GM12878 (cell line): ENCODE measurements around the gene GATAD2B. TPM values are rescaled to one million over a fixed set of nuclear protein-coding genes. Genes with fewer than 3 reads are reported as not detected.
A peak's percentile ranks its signal among the peaks of the same experiment; 100 is the strongest.

Experiments used
- ATAC-seq: fragments of 200-7000 bp; cut with Tn5 transposase; 3 replicates; pipeline ENCODE4 v1.9.1; 2020; ENCODE audit warnings: mild to moderate bottlenecking, moderate library complexity
- BruUV-seq: library from RNA; stranded (reverse); fragments of 400-500 nt; replicated peaks from 2 replicates; lab custom pipeline; 2021; lab: Mats Ljungman, UMichigan
- CTCF ChIA-PET: fragments of 300-600 bp; sonication (Branson Sonifier 250); formaldehyde crosslinking; extraction: SDS; loops from one replicate; lab custom pipeline; 2021; ENCODE audit warnings: inconsistent platforms; lab: Yijun Ruan, JAX
- POLR2A ChIA-PET: fragments of 350-600 bp; formaldehyde crosslinking; extraction: SDS; loops from one replicate; lab custom pipeline; 2021; ENCODE audit warnings: inconsistent platforms; lab: Charles Lee
- RAD21 ChIA-PET: fragments of 300-600 bp; sonication (Branson Sonifier 250); formaldehyde crosslinking; loops from one replicate; lab custom pipeline; 2023; ENCODE audit warnings: antibody characterized with exemption; ENCODE audit not compliant: unreplicated experiment; lab: Charles Lee
- SMC1A ChIA-PET: fragments of 300-600 bp; sonication (Branson Sonifier 250); formaldehyde crosslinking; loops from one replicate; lab custom pipeline; 2023; ENCODE audit not compliant: unreplicated experiment, uncharacterized antibody; lab: Charles Lee
- DNase-seq: peaks from one replicate; pipeline ENCODE4 v3.0.0-alpha.2; 2011; ENCODE audit warnings: low read depth, low spot score
- FAIRE-seq: peaks from 3 replicates; lab custom pipeline; 2011; peaks lifted over from hg19 to GRCh38; lab: Jason Lieb, UNC
- H2AFZ ChIP-seq: 2 replicates; pipeline ENCODE4 v1.6.0; 2011; ENCODE audit warnings: low read depth, low read length, control low read depth; ENCODE audit not compliant: control insufficient read depth
- H3K27ac ChIP-seq: 2 replicates; pipeline ENCODE4 v1.5.1; 2011; ENCODE audit warnings: control low read depth; ENCODE audit not compliant: control insufficient read depth, insufficient read depth
- H3K27me3 ChIP-seq, 2 experiments: replicated peaks in 1 of 2; 2 replicates each; pipeline versions ENCODE4 v1.6.0 to v1.6.1; 2011; ENCODE audit warnings: low read length in 1 of 2; ENCODE audit not compliant: control insufficient read depth in 2 of 2, insufficient read depth in 2 of 2
- H3K36me3 ChIP-seq, 2 experiments: 2 replicates each; pipeline ENCODE4 v1.5.1; 2011; ENCODE audit warnings: low read length in 1 of 2; ENCODE audit not compliant: control insufficient read depth in 2 of 2, insufficient read depth in 2 of 2
- H3K4me1 ChIP-seq: 2 replicates; pipeline ENCODE4 v1.6.1; 2011; ENCODE audit warnings: mild to moderate bottlenecking, low read length, moderate library complexity, mixed read lengths; ENCODE audit not compliant: control insufficient read depth, insufficient read depth
- H3K4me2 ChIP-seq: 2 replicates; pipeline ENCODE4 v1.6.0; 2011; ENCODE audit warnings: control low read depth; ENCODE audit not compliant: control insufficient read depth, insufficient read depth
- H3K4me3 ChIP-seq: fragments of 200-600 bp; sonication (generic); 2 replicates; pipeline ENCODE4 v1.5.1; 2016
- H3K79me2 ChIP-seq: 2 replicates; pipeline ENCODE4 v1.6.0; 2011; ENCODE audit warnings: low read length; ENCODE audit not compliant: control insufficient read depth, insufficient read depth
- H3K9ac ChIP-seq: 2 replicates; pipeline ENCODE4 v1.8.0; 2011; ENCODE audit warnings: low read length, control low read depth, mixed read lengths; ENCODE audit not compliant: control insufficient read depth, insufficient read depth
- H3K9me3 ChIP-seq: replicated peaks from 3 replicates; pipeline ENCODE4 v1.5.1; 2011; ENCODE audit warnings: mild to moderate bottlenecking, low read length; ENCODE audit not compliant: control insufficient read depth, insufficient read depth
- H4K20me1 ChIP-seq: 2 replicates; pipeline ENCODE4 v1.6.0; 2011; ENCODE audit not compliant: control insufficient read depth, insufficient read depth
- ATF7 ChIP-seq: fragments of 450-650 bp; IDR thresholded peaks from 2 replicates; pipeline ENCODE4 v1.6.1; 2016; ENCODE audit warnings: low read depth, mild to moderate bottlenecking
- CBFB ChIP-seq: IDR thresholded peaks from 2 replicates; pipeline ENCODE4 v1.6.1; 2016; ENCODE audit warnings: antibody characterized with exemption, low read depth
- EP300 ChIP-seq, 2 experiments: fragments of 150-350 bp in 1 of 2; IDR thresholded peaks; 2 replicates each; pipeline ENCODE4 v1.6.1; 2011 to 2012; ENCODE audit warnings: low read depth in 2 of 2, low read length in 2 of 2, borderline replicate concordance in 1 of 2, improper control_type of control experiment in 1 of 2, inconsistent platforms in 1 of 2; ENCODE audit not compliant: control insufficient read depth in 1 of 2
- FOXM1 ChIP-seq: IDR thresholded peaks from 2 replicates; pipeline ENCODE4 v1.6.1; 2012; ENCODE audit warnings: low read depth, mild to moderate bottlenecking, inconsistent platforms, low read length, moderate library complexity
- HDGF ChIP-seq: fragments of 450-650 bp; IDR thresholded peaks from 2 replicates; pipeline ENCODE4 v1.6.1; 2016; ENCODE audit warnings: antibody characterized with exemption
- JUND ChIP-seq: IDR thresholded peaks from 2 replicates; pipeline ENCODE4 v1.6.1; 2012; ENCODE audit warnings: low read depth, mild to moderate bottlenecking, low read length, improper control_type of control experiment, moderate library complexity
- POLR2AphosphoS5 ChIP-seq: IDR thresholded peaks from 2 replicates; pipeline ENCODE4 v1.6.1; 2011; ENCODE audit warnings: mild to moderate bottlenecking, low read length, inconsistent platforms
- RAD51 ChIP-seq: fragments of 450-650 bp; IDR thresholded peaks from 2 replicates; pipeline ENCODE4 v1.6.1; 2016; ENCODE audit warnings: moderate library complexity, mild to moderate bottlenecking, inconsistent platforms
- RB1 ChIP-seq: fragments of 450-650 bp; formaldehyde crosslinking; IDR thresholded peaks from 2 replicates; pipeline ENCODE4 v1.6.1; 2017; ENCODE audit warnings: mild to moderate bottlenecking, borderline replicate concordance
- RCOR1 ChIP-seq: conservative IDR thresholded peaks from 2 replicates; pipeline ENCODE4 v1.6.1; 2012; ENCODE audit warnings: low read depth, low read length, improper control_type of control experiment
- RUNX3 ChIP-seq: IDR thresholded peaks from 2 replicates; pipeline ENCODE4 v1.6.1; 2012; ENCODE audit warnings: low read length, inconsistent platforms
- SKIL ChIP-seq: fragments of 450-650 bp; IDR thresholded peaks from 2 replicates; pipeline ENCODE4 v1.6.1; 2017; ENCODE audit warnings: mild to moderate bottlenecking, low read depth, inconsistent platforms; ENCODE audit not compliant: poor library complexity, severe bottlenecking
- TBL1XR1 ChIP-seq: IDR thresholded peaks from 2 replicates; pipeline ENCODE4 v1.6.1; 2012; ENCODE audit warnings: low read depth, low read length, improper control_type of control experiment
- ZBTB40 ChIP-seq: fragments of 450-650 bp; IDR thresholded peaks from 2 replicates; pipeline ENCODE4 v1.6.1; 2016; ENCODE audit warnings: mild to moderate bottlenecking, moderate library complexity, borderline replicate concordance
- ZNF24 ChIP-seq: fragments of 450-650 bp; IDR thresholded peaks from 2 replicates; pipeline ENCODE4 v1.6.1; 2017; ENCODE audit warnings: antibody characterized with exemption, mild to moderate bottlenecking
- ZNF384 ChIP-seq: IDR thresholded peaks from 2 replicates; pipeline ENCODE4 v1.6.1; 2012; ENCODE audit warnings: low read depth, mild to moderate bottlenecking, low read length, improper control_type of control experiment, borderline replicate concordance
- ZZZ3 ChIP-seq: IDR thresholded peaks from 2 replicates; pipeline ENCODE4 v1.6.1; 2011; ENCODE audit warnings: low read depth; ENCODE audit not compliant: control insufficient read depth, insufficient read length
- WGBS: methylation state at CpG from one replicate; pipeline ENCODE4 v1.1.6; 2016; ENCODE audit warnings: low lambda C conversion rate; ENCODE audit not compliant: insufficient replicate concordance, insufficient coverage; ENCODE audit errors: missing lambda C conversion rate; 5-methylcytosine and 5-hydroxymethylcytosine counted together
- in situ Hi-C: fragments of 300-500 bp; cut with MboI; formaldehyde crosslinking; loops from 9 replicates; pipeline ENCODE4 v1.14.3; 2018; ENCODE audit warnings: mixed read lengths
- intact Hi-C: fragments of 100-400 bp; cut with micrococcal nuclease; formaldehyde crosslinking; loops from one replicate; pipeline ENCODE4 v1.14.2; 2022; ENCODE audit not compliant: unreplicated experiment
- polyA plus RNA-seq, 11 experiments: library from polyadenylated mRNA; depleted of rRNA in 4 of 11; unstranded in 6 of 11; stranded (reverse) in 5 of 11; fragments of >200 nt; fragmentation: Nextera tagmentation in 4 of 11; fragmentation: Illumina TruSeq in 1 of 11; extraction: Ambion mirVana in 4 of 11; extraction: Trizol in 1 of 11; gene quantifications; 1 replicate in 1 of 11; 2 replicates in 10 of 11; pipeline versions ENCODE4 v1.2.1 to v1.2.3, GENCODE V29; 2011 to 2016; ENCODE audit warnings: inconsistent platforms in 2 of 11, missing spikeins in 2 of 11, low read depth in 1 of 11
- total RNA-seq, 4 experiments: library from RNA; depleted of rRNA in 3 of 4; stranded (reverse); fragments of >200 nt in 3 of 4; fragmentation: Illumina TruSeq in 1 of 4; extraction: Trizol in 1 of 4; gene quantifications; 2 replicates each; pipeline versions ENCODE4 v1.2.1 to v1.2.3, GENCODE V29; 2013 to 2021

The GATAD2B gene
- total and polyA plus RNA-seq, 10 of the 15 experiments (the other 5 are each of a cell fraction or from before 2014, with no cell fraction given): 2.4 to 63.1 (median 8.7) TPM

- Histone ChIP-seq H4K20me1 (no peaks in the 10 kb centered on the region), H3K79me2 (no peaks in the 10 kb centered on the region), H3K27ac (peak overlapping the region; percentile 91), H3K9me3 (no peaks in the 10 kb centered on the region), H3K9ac (peak overlapping the region; percentile 49), H2AFZ (peak overlapping the region; percentile 79), H3K4me3 (0 out of 2 replicates have a peak overlapping the region, but pooled peaks have one; percentile 28), H3K4me1 (peaks cover 29% of the 10 kb centered on the region), H3K36me3 (no peaks in the 10 kb centered on the region), H3K27me3 (no peaks in the 10 kb centered on the region), H3K4me2 (peak overlapping the region; percentile 76)
- SMC1A ChIA-PET: interaction anchor here (0.6 to 3.5 kb wide), 13 partner anchors 15 to 481 kb away, joined by 3 to 21 read pairs (median 4); partner anchors contain the start of genes CREB3L4, JTB and RAB13
- ATAC-seq (peak; percentile 97), DNase-seq (peak; percentile 95), FAIRE-seq (peak; percentile 99)
- intact Hi-C loops: no loop called here
- in situ Hi-C loops: loop anchor here (10.0 kb wide), 1 partner anchor 194 kb away; the partner anchor contains the start of gene RAB13
- 2% methylated on average over 9 of the region's 9 CpGs for WGBS
- RAD21 ChIA-PET: interaction anchor here (1.0 to 1.7 kb wide), 6 partner anchors 14 to 186 kb away, joined by 3 to 6 read pairs (median 4); partner anchors contain the start of genes JTB and SLC27A3
- CTCF ChIA-PET: interaction anchor here (0.6 to 4.0 kb wide), 11 partner anchors 14 to 411 kb away, joined by 3 to 20 read pairs (median 3); partner anchors contain the start of genes DENND4B, RAB13 and SLC27A3
- BruUV-seq: no TSS peak
- POLR2A ChIA-PET: interaction anchor here (0.7 to 1.3 kb wide), 6 partner anchors 15 to 468 kb away, joined by 3 to 5 read pairs (median 4); no protein-coding TSS in a partner anchor
- no peak for TF ChIP-seq HDGF
- TF ChIP-seq ZZZ3: no peak
- peak; percentile 45; the same call in 1 of the 2 replicates for TF ChIP-seq ZBTB40
- peak; percentile 92 for TF ChIP-seq RUNX3
- no peak for TF ChIP-seq ZNF384
- TF ChIP-seq ZNF24: peak; percentile 60; the same call in 1 of the 2 replicates
- TF ChIP-seq POLR2AphosphoS5: no peak
- peak; percentile 96 for TF ChIP-seq ATF7
- TF ChIP-seq TBL1XR1: peak; percentile 42; the same call in 1 of the 2 replicates
- TF ChIP-seq RAD51: peak; percentile 43; the same call in 1 of the 2 replicates
- no peak for TF ChIP-seq CBFB
- peak; percentile 54 to 63; a peak in 3 of 4 replicates for TF ChIP-seq EP300 (IDR thresholded peaks at IDR 0.05; ENCODE audit: borderline replicate concordance in 1 of 2, control insufficient read depth in 1 of 2, low read depth in 2 of 2, low read length in 2 of 2)
- TF ChIP-seq SKIL: peak; percentile 81
- TF ChIP-seq FOXM1: peak; percentile 6; the same call in 1 of the 2 replicates
- 0 out of 2 replicates have a peak, but pooled peaks have one; percentile 38 for TF ChIP-seq RCOR1
- TF ChIP-seq JUND: no peak
- TF ChIP-seq RB1: no peak
These were observed 131.7 kb downstream of the GATAD2B start for GRCh38 chr1:153790966-153791647.
